OCI-LY1 (cell line): ENCODE data around the gene ADORA2A.
A peak's percentile ranks its signal among the peaks of the same experiment; 100 is the strongest.

Experiments
- H2AFZ ChIP-seq: fragments of 200-600 bp; sonication (generic), shearing (Covaris generic); 2 replicates; pipeline ENCODE4 v1.6.0; 2014; ENCODE audit warnings: antibody characterized with exemption, mild to moderate bottlenecking, low read length
- H3F3A ChIP-seq: fragments of 200-600 bp; sonication (generic), shearing (Covaris generic); 2 replicates; pipeline ENCODE4 v1.6.0; 2014; ENCODE audit warnings: mild to moderate bottlenecking, antibody characterized with exemption, low read length, moderate library complexity; ENCODE audit not compliant: insufficient read depth
- H3K27ac ChIP-seq: fragments of 200-600 bp; sonication (generic); 2 replicates; pipeline ENCODE4 v1.5.1; 2014; ENCODE audit warnings: low read length, mixed run types, mild to moderate bottlenecking, low read depth; ENCODE audit not compliant: poor library complexity, severe bottlenecking
- H3K27me3 ChIP-seq: fragments of 200-600 bp; sonication (generic); 2 replicates; pipeline ENCODE4 v1.6.0; 2014; ENCODE audit warnings: antibody characterized with exemption, mild to moderate bottlenecking, low read length, moderate library complexity; ENCODE audit not compliant: insufficient read depth
- H3K36me3 ChIP-seq: fragments of 200-600 bp; sonication (generic); 2 replicates; pipeline ENCODE4 v1.6.1; 2014; ENCODE audit warnings: mild to moderate bottlenecking, antibody characterized with exemption, low read length, moderate library complexity, mixed read lengths; ENCODE audit not compliant: insufficient read depth
- H3K4me1 ChIP-seq: fragments of 200-600 bp; sonication (generic); 2 replicates; pipeline ENCODE4 v1.5.1; 2014; ENCODE audit warnings: mild to moderate bottlenecking, low read length, moderate library complexity; ENCODE audit not compliant: insufficient read depth, severe bottlenecking
- H3K4me2 ChIP-seq: fragments of 200-600 bp; sonication (generic), shearing (Covaris generic); 2 replicates; pipeline ENCODE4 v1.6.1; 2014; ENCODE audit warnings: low read length
- H3K4me3 ChIP-seq: fragments of 200-600 bp; sonication (generic); 2 replicates; pipeline ENCODE4 v1.5.1; 2014; ENCODE audit warnings: low read length, low read depth, mild to moderate bottlenecking, mixed read lengths; ENCODE audit not compliant: poor library complexity, severe bottlenecking
- H3K79me2 ChIP-seq: fragments of 200-600 bp; shearing (Covaris generic); 2 replicates; pipeline ENCODE4 v1.6.1; 2016; ENCODE audit warnings: mixed run types, low read length, mixed read lengths; ENCODE audit not compliant: insufficient read depth
- H3K9ac ChIP-seq: fragments of 200-600 bp; sonication (generic), shearing (Covaris generic); 2 replicates; pipeline ENCODE4 v1.6.1; 2014; ENCODE audit warnings: mild to moderate bottlenecking, low read length, mixed read lengths
- H3K9me2 ChIP-seq: fragments of 200-600 bp; sonication (generic), shearing (Covaris generic); 2 replicates; pipeline ENCODE4 v1.6.1; 2014; ENCODE audit warnings: low read depth, mild to moderate bottlenecking, low read length, mixed read lengths
- H3K9me3 ChIP-seq: fragments of 200-600 bp; shearing (Covaris generic); 2 replicates; pipeline ENCODE4 v1.6.1; 2014; ENCODE audit warnings: low read length, mixed read lengths
- H4K20me1 ChIP-seq: fragments of 200-600 bp; sonication (generic), shearing (Covaris generic); 2 replicates; pipeline ENCODE4 v1.6.0; 2016; ENCODE audit warnings: mild to moderate bottlenecking, low read length; ENCODE audit not compliant: insufficient read depth
- CTCF ChIP-seq: fragments of 200-600 bp; sonication (generic), shearing (Covaris generic); IDR thresholded peaks from 2 replicates; pipeline ENCODE4 v1.5.1; 2017; ENCODE audit warnings: mild to moderate bottlenecking, antibody characterized with exemption, low read length, moderate library complexity, mixed read lengths
- EZH2 ChIP-seq: fragments of 200-600 bp; sonication (generic), shearing (Covaris generic); IDR thresholded peaks from 2 replicates; pipeline ENCODE4 v1.8.0; 2017; ENCODE audit warnings: borderline replicate concordance, mixed run types, mild to moderate bottlenecking, antibody characterized with exemption, low read length, moderate library complexity, mixed read lengths

Gene ADORA2A

GRCh38 chr22:24465566-24465965 lies 38.2 kb downstream of the ADORA2A start:
- no peaks in the 10 kb centered on the region for H3K27me3 ChIP-seq
- no peaks in the 10 kb centered on the region for H4K20me1 ChIP-seq
- H3K9me3 ChIP-seq: no peaks in the 10 kb centered on the region
- peaks cover 38% of the 10 kb centered on the region for H3K4me1 ChIP-seq
- no peak overlapping the region for H3K4me2 ChIP-seq
- H2AFZ ChIP-seq: no peak overlapping the region
- H3K9ac ChIP-seq: no peak overlapping the region
- no peaks in the 10 kb centered on the region for H3F3A ChIP-seq
- no peaks in the 10 kb centered on the region for H3K9me2 ChIP-seq
- H3K79me2 ChIP-seq: no peaks in the 10 kb centered on the region
- H3K27ac ChIP-seq: peak overlapping the region; percentile 64
- no peaks in the 10 kb centered on the region for H3K36me3 ChIP-seq
- TF ChIP-seq CTCF (no peak), EZH2 (no peak)
- H3K4me3 ChIP-seq: no peak overlapping the region

DNA sequence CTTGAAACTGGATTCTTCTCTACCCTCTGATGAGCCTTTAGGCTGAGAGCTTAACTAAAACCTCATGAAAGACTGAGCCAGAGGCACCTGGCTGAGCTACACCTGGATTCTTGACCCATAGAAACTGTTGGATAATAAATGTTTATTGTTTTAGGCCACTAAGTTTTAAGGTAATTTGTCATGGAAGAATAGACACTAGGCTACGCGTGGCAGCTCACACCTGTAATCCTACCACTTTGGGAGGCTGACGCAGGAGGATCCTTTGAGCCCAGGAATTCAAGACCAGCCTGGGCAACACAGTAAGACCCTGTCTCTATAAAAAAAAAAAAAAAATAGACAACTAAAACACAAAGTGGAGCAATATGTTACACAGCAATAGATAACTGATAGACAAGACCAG lies 38.6 kb downstream of the ADORA2A start:
- Histone ChIP-seq H3K27me3 (no peaks in the 10 kb centered on the region), H4K20me1 (no peaks in the 10 kb centered on the region), H3K9me2 (no peaks in the 10 kb centered on the region), H3K4me1 (peaks cover 34% of the 10 kb centered on the region), H3K4me3 (no peak overlapping the region), H2AFZ (no peak overlapping the region), H3K9ac (no peak overlapping the region), H3F3A (no peaks in the 10 kb centered on the region), H3K9me3 (no peaks in the 10 kb centered on the region), H3K36me3 (no peaks in the 10 kb centered on the region), H3K79me2 (no peaks in the 10 kb centered on the region), H3K27ac (peak overlapping the region; percentile 64), H3K4me2 (no peak overlapping the region)
- TF ChIP-seq CTCF: no peak
- TF ChIP-seq EZH2: no peak

DNA sequence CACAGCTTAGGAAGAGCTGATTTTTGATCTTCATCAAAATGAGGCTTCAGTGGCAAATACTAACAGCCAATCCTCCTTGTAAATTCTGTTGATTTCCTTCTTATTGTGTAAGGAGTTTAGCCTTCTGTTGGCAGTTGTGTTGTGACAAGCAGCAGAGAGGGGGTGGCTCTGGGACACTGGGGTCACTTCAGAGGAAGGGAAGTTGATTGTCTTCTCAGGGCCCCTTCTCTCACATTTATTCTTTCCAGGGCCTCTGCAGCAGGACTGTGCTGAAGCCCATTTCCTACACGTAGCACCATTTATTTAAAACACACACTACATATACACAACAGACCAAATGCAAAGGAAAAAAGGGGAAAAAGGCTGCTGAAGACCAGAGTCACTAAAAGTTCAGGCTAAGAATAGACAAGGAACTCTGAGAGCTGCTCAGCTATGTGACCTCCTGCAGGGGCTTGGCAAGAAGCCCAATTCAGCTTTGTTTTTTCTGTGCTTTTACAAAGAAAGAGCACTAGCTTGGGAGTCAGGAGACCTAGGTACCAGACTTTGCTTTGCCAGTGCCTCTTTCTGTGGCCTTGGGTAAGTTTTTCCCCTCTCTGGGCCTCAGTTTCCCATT lies 39.4 kb downstream of the ADORA2A start:
- Histone ChIP-seq H3K27me3 (no peaks in the 10 kb centered on the region), H2AFZ (no peak overlapping the region), H3K36me3 (no peaks in the 10 kb centered on the region), H3K4me1 (peaks cover 31% of the 10 kb centered on the region), H3K9ac (peak overlapping the region; percentile 17; the same call in 1 of the 2 replicates), H3K27ac (peak overlapping the region; percentile 64), H3K9me3 (no peaks in the 10 kb centered on the region), H3K4me3 (no peak overlapping the region), H3F3A (no peaks in the 10 kb centered on the region), H4K20me1 (no peaks in the 10 kb centered on the region), H3K79me2 (no peaks in the 10 kb centered on the region), H3K4me2 (peak overlapping the region; percentile 33; the same call in 1 of the 2 replicates), H3K9me2 (no peaks in the 10 kb centered on the region)
- TF ChIP-seq EZH2: no peak
- TF ChIP-seq CTCF: no peak
